Measurements from ENCODE around the gene PRR3. TPM values are rescaled to one million over a fixed set of nuclear protein-coding genes. Genes with fewer than 3 reads are reported as not detected.

Gene PRR3
- total RNA-seq, 1 experiment from 2014 or later: 49.9 TPM

DNA sequence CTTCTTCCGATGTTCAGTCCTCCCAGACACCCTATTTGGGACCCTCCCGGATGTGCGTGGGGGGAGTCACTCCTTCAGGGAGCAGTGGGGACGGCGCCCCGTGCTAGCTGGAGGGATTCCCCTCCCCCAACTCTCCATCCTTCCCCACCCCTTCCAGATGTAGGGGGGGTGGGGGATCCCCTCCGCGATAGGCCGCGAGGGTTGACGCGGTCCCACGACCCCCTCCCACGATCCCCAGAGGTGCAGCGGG is 1.4 kb upstream of the PRR3 start:
- intact Hi-C loops (cut with micrococcal nuclease; ENCODE audit: unreplicated experiment): loop anchor here (10.0 kb wide), 1 partner anchor 329 kb away; the partner anchor contains the start of gene DDR1
- DNase-seq (ENCODE audit: low spot score): peak; percentile 73

DNA sequence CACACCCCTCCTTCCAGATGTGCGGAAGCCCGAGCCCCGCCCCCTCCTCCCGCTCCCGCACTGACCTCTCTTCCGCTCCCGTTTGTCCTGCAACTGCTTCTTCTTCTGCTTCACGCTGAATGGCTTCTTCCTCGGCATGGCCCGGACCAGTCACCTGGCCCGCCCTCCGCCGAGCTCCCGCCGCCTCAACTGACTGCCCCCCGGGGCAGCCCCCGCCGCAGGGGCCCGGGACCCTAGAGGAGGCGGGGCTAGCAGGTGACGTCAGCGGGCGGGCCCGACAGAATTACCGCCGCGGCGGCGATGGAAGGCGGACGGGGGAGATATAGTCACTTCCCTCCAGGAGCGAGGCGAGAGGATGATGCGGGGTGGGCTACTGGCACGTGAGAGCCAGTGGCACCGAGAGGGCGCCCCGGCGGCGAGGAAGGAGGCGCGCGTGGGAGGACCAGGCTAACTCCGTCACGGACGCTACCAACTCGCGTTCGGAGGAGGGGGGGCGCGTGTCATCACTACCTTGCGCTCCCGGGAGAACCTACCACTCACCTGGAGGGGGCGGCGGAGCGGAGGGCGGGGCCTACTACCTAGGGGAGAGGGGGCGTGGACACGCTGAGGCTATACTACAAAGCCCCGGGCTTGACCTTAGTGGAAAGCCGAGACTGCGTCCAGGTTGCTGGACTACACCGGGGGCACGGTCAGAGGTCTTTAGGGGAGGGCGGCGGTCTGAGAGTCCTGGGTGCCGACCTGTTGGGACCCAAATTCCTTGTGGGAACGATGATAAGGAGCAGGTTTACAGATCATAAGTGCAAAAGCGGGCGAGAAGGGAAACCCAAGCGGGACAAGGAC is 809 bp upstream of the PRR3 start, which contains the start of gene GNL1:
TSS of gene GNL1 (minus strand) at position 424 of the 840 bp plus-strand sequence. CDS start at position 138, 286 bp downstream.
- ChIA-PET CTCF (interaction anchor here (1.2 kb wide), 1 partner anchor 11 kb away, joined by 10 read pairs; no protein-coding TSS in a partner anchor), POLR2A (ENCODE audit: low non-redundant PET) (no interaction called here)
- H3K4me1 ChIP-seq (ENCODE audit: insufficient read depth, low read length, poor library complexity, severe bottlenecking): peaks cover 16% of the 10 kb centered on the region
- DNase-seq (ENCODE audit: low spot score): peak; percentile 93
- H3K36me3 ChIP-seq (ENCODE audit: insufficient read depth, low read length, poor library complexity, severe bottlenecking): peaks cover 46% of the 10 kb centered on the region
- H3K9me3 ChIP-seq (ENCODE audit: low read depth, low read length, poor library complexity, severe bottlenecking): no peaks in the 10 kb centered on the region
- TSS peak; percentile 28 for BruUV-seq (replicated peaks)
- peak within 1 kb of the TSS; percentile 88 for H3K27ac ChIP-seq (ENCODE audit: low read depth, low read length, poor library complexity, severe bottlenecking)
- H3K4me3 ChIP-seq (ENCODE audit: low read depth, low read length, poor library complexity, severe bottlenecking): peak within 1 kb of the TSS; percentile 61
- H3K27me3 ChIP-seq (replicated peaks; ENCODE audit: insufficient read depth, low read depth, low read length, poor library complexity): no peaks in the 10 kb centered on the region
- intact Hi-C loops (cut with micrococcal nuclease; ENCODE audit: unreplicated experiment): loop anchor here (10.0 kb wide), 1 partner anchor 329 kb away; the partner anchor contains the start of gene DDR1
- no peak for TF ChIP-seq EZH2 (IDR thresholded peaks at IDR 0.05; ENCODE audit: borderline replicate concordance, low read depth, low read length, poor library complexity, severe bottlenecking)
- TF ChIP-seq, protein P1, sequence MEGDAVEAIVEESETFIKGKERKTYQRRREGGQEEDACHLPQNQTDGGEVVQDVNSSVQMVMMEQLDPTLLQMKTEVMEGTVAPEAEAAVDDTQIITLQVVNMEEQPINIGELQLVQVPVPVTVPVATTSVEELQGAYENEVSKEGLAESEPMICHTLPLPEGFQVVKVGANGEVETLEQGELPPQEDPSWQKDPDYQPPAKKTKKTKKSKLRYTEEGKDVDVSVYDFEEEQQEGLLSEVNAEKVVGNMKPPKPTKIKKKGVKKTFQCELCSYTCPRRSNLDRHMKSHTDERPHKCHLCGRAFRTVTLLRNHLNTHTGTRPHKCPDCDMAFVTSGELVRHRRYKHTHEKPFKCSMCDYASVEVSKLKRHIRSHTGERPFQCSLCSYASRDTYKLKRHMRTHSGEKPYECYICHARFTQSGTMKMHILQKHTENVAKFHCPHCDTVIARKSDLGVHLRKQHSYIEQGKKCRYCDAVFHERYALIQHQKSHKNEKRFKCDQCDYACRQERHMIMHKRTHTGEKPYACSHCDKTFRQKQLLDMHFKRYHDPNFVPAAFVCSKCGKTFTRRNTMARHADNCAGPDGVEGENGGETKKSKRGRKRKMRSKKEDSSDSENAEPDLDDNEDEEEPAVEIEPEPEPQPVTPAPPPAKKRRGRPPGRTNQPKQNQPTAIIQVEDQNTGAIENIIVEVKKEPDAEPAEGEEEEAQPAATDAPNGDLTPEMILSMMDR (conservative IDR thresholded peaks at IDR 0.05; ENCODE audit: low read depth, low read length): no peak

More for the DNA sequence above, 1.4 kb upstream of the PRR3 start:
- Histone ChIP-seq H3K4me3 (ENCODE audit: low read depth, low read length, poor library complexity, severe bottlenecking) (peak overlapping the region; percentile 61), H3K27ac (ENCODE audit: low read depth, low read length, poor library complexity, severe bottlenecking) (peak overlapping the region; percentile 88), H3K9me3 (ENCODE audit: low read depth, low read length, poor library complexity, severe bottlenecking) (no peaks in the 10 kb centered on the region), H3K4me1 (ENCODE audit: insufficient read depth, low read length, poor library complexity, severe bottlenecking) (peaks cover 16% of the 10 kb centered on the region), H3K27me3 (replicated peaks; ENCODE audit: insufficient read depth, low read depth, low read length, poor library complexity) (no peaks in the 10 kb centered on the region), H3K36me3 (ENCODE audit: insufficient read depth, low read length, poor library complexity, severe bottlenecking) (peaks cover 51% of the 10 kb centered on the region)
- no TSS peak for BruUV-seq (replicated peaks)
- TF ChIP-seq EZH2 (IDR thresholded peaks at IDR 0.05; ENCODE audit: borderline replicate concordance, low read depth, low read length, poor library complexity, severe bottlenecking): no peak
- TF ChIP-seq, protein P1 (conservative IDR thresholded peaks at IDR 0.05; ENCODE audit: low read depth, low read length): no peak
- ChIA-PET POLR2A (ENCODE audit: low non-redundant PET) (no interaction called here), CTCF (interaction anchor here (1.2 kb wide), 2 partner anchors 11 to 74 kb away, joined by 4 to 10 read pairs; no protein-coding TSS in a partner anchor)

DNA sequence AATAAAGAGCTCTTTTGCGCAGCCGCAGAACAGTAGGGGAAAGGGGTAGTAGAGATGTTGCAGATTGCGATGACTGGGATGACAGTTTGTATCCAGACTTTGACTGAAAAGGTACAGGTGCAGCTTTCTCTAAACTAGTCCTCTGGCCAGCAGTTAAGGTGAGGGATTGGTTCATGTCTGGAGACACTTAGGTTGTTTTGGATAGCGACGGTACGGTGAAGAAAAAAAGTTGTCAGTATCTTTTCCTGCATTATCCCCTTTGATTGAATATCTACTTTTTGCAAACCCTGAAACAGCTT is 537 bp downstream of the PRR3 start:
- intact Hi-C loops (cut with micrococcal nuclease; ENCODE audit: unreplicated experiment): loop anchor here (1.0 to 10.0 kb wide), 2 partner anchors 14 to 327 kb away; partner anchors contain the start of genes ABCF1 and DDR1
- BruUV-seq (replicated peaks): TSS peak; percentile 69
- peaks cover 16% of the 10 kb centered on the region for H3K4me1 ChIP-seq (ENCODE audit: insufficient read depth, low read length, poor library complexity, severe bottlenecking)
- TF ChIP-seq, protein P1 (conservative IDR thresholded peaks at IDR 0.05; ENCODE audit: low read depth, low read length): no peak
- no peak for TF ChIP-seq EZH2 (IDR thresholded peaks at IDR 0.05; ENCODE audit: borderline replicate concordance, low read depth, low read length, poor library complexity, severe bottlenecking)
- H3K27ac ChIP-seq (ENCODE audit: low read depth, low read length, poor library complexity, severe bottlenecking): peak overlapping the region; percentile 88
- peak overlapping the region; percentile 61 for H3K4me3 ChIP-seq (ENCODE audit: low read depth, low read length, poor library complexity, severe bottlenecking)
- H3K9me3 ChIP-seq (ENCODE audit: low read depth, low read length, poor library complexity, severe bottlenecking): no peaks in the 10 kb centered on the region
- H3K27me3 ChIP-seq (replicated peaks; ENCODE audit: insufficient read depth, low read depth, low read length, poor library complexity): no peaks in the 10 kb centered on the region
- POLR2A ChIA-PET (ENCODE audit: low non-redundant PET): interaction anchor here (0.6 kb wide), 1 partner anchor 41 kb away, joined by 11 read pairs; no protein-coding TSS in a partner anchor
- no peak for DNase-seq (ENCODE audit: low spot score)
- CTCF ChIA-PET: no interaction called here
- peaks cover 44% of the 10 kb centered on the region for H3K36me3 ChIP-seq (ENCODE audit: insufficient read depth, low read length, poor library complexity, severe bottlenecking)
